GM21526 (cell line): Measurements from ENCODE around the gene GFOD1.
A peak's percentile ranks its signal among the peaks of the same experiment; 100 is the strongest.
"Not testable (repeated sequence)": the region's sequence is repeated elsewhere in the genome, so short reads cannot be mapped to it uniquely, and the experiment has no call there.

Source experiments
- ATAC-seq: cut with Tn5 transposase; IDR thresholded peaks from one replicate; pipeline ENCODE4 v1.9.1; 2021; ENCODE audit warnings: moderate library complexity; ENCODE audit not compliant: unreplicated experiment, low FRiP score

GFOD1 gene

DNA sequence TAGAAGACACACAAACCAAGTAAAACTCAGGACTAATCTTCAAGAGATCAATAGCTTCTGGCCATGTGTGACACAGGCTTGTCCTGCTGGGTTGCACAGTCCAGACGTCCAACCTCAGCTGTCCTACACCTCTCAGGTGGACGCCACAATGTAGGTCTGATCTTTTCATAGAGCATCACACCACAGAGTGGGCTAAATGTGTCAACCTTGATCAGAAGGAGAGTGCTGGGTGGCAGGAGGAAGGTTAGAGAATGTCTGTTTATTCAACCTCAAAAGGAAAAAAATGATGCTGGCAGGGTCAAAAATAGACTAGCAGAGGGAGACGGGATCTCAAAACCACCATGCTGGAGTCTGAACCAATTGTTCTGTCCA lies 41.7 kb downstream of the GFOD1 start:
- no peak for ATAC-seq

GRCh38 chr6:13445005-13445743 lies 42.2 kb downstream of the GFOD1 start:
- ATAC-seq = no peak

GRCh38 chr6:13444604-13445003 lies 42.8 kb downstream of the GFOD1 start:
- no peak for ATAC-seq

GRCh38 chr6:13443978-13444377 lies 43.4 kb downstream of the GFOD1 start:
- not testable (repeated sequence) for ATAC-seq

- ATAC-seq = no peak
Measured at GRCh38 chr6:13441778-13442177, 45.6 kb downstream of the GFOD1 start.

DNA sequence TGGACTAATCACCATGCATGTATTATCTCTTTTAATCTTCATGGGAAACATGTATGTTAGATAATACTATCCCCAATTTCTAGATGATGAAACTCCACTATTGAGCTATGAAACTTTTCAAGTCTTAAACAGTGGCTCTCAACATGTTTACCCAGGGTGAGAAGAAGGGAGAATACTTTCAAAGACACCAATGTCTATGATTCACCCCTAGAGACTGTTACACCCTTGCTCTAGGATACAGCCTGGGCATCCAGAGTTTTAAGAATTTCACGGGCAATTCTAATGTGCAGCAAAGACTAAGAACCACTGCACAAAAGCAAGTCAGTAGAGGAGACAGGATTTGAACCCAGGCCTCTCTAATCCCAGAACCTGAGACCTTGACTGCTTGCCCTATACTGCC lies 47.8 kb downstream of the GFOD1 start:
- no peak for ATAC-seq

GRCh38 chr6:13438126-13438525 lies 49.3 kb downstream of the GFOD1 start:
- no peak for ATAC-seq

DNA sequence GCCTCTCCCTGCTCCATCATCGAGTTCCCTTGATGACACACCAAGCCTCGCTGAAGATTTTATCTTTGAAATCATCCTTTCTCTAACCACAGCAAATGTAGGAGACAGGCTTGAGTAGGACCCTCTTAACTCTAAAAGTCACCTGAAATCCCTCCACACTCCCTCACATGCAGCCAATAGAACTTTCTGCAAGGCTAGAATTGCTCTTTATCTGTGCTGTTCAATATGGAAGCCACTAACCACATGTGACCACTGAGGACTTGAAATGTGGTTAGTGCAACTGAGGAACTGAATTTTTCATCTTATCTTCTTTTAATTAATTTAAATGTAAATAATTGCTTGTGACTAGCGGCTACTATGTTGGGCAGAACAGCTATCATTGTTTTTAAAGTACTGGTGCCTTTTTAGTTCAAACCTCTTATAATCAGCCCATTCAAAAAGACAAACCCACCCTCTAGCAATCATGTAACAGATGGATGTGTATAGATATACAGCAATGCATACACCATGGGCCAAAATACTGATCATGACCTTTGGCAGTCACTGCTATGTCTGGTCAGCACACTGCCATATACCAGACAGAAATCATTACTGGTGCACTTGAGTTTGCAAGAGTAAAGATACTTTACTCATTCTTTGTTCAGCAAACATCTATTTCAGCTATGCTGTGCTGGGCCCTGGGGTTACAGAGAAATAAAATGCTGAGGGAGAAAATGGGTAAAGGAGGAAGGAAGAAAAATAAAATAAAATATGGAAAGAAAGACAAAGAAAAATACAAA lies 50.0 kb downstream of the GFOD1 start:
- ATAC-seq = no peak

GRCh38 chr6:13436399-13437217 lies 50.8 kb downstream of the GFOD1 start:
- no peak for ATAC-seq

- no peak for ATAC-seq
Measured at GRCh38 chr6:13435477-13436246, 51.7 kb downstream of the GFOD1 start.

GRCh38 chr6:13434777-13435176 lies 52.6 kb downstream of the GFOD1 start:
- no peak for ATAC-seq

DNA sequence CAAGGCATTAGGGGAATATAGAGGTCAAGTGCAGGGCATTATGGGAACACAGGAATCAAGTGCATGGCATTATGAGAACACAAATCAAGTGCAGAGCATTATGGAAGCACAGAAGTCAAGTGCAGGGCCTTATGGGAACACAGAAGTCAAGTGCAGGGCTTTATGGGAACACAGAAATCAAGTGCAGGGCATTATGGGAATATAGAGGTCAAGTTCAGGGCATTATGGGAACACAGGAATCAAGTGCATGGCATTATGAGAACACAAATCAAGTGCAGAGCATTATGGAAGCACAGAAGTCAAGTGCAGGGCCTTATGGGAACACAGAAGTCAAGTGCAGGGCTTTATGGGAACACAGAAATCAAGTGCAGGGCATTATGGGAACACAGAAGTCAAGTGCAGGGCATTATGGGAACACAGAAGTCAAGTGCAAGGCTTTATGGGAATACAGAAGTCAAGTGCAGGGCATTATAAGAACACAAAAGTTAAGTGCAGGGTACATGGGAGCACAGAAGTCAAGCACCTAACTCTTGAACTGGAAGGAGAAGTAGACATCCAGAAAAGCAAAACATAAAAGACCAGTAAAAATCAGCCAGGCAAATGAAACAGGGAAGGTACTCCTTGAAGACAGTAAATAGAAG lies 53.1 kb downstream of the GFOD1 start:
- not testable (repeated sequence) for ATAC-seq

DNA sequence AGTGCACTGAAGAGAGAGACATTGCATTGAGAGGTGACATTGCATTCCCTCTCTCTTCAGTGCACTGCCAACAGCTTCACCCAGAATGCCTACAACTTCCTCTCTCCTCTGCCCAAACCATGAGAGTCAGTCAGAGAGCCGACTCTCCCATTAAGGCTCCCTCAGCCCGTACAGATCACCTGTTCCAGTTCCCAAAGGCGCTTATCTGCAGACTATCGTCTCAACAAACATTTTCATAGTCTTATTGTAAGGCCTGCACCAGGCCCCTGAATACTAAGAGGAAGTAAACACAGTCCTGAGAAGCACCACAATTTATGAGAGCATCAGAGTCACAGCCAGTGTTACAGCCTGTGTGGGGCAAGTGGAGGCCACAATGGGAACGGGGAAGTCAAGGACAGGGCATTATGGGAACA lies 53.7 kb downstream of the GFOD1 start:
- ATAC-seq = no peak

DNA sequence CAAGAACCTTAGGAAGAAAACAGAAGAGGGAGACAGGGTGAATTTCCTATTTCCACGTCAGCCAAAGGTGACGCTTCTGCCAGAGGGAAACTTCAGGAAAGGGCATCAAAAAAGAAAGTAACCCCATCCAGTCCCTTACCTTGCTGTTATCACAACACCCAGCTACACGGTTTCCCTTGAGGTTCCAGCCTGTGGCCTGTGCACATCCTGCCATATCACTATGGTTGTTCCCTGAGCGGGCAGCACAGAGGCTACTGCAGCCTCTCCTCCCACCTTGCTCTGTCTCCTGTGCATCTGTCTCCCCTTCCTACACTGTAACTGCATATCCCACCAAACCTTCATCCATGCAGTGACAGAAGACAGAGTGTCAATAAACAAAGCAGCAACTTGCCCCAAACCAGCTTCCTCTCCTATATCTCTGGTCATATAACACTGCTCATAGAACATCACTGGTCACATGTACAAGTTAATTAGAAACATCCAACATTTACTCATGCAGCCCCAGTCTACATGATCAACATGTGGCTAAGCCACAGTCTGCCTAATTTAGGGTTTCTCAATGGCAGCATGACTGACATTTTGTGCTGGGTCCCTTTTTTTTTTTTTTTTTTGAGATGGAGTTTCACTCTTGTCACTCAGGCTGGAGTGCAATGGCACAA lies 54.7 kb downstream of the GFOD1 start:
- no peak for ATAC-seq

GRCh38 chr6:13431861-13432465 lies 55.4 kb downstream of the GFOD1 start:
- no peak for ATAC-seq

DNA sequence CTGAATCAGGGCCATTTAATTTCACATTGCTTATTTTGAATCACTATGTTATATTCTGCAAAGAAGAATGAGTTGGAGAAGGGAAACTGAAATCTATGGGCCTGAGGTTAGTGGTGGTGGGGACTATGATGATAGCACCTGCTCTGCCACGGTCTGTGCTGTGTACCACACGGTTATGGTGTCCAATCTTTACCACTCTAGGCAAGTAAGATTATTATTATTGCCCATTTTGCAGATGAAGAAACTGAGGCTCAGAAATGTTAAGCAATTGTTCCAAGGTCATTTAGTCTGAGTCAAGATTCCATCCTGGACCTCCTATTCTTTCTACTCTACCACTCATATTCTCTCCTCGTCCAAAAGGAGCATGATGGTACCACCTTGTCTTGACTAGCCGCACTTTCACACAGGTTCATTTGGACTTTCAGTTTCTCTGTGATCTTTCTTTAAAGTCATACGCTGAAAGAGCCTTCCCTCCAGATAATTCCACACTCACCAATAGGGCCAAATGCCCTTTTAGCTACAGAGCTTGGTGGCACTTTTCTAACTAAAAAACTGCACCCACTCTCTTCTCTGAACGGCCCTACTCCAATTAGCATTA lies 56.2 kb downstream of the GFOD1 start:
- no peak for ATAC-seq

- ATAC-seq = no peak
Measured at GRCh38 chr6:13429406-13429753, 58.0 kb downstream of the GFOD1 start.

GRCh38 chr6:13428583-13429405 lies 58.6 kb downstream of the GFOD1 start:
- peak; percentile 22 for ATAC-seq
